Nucleus accumbens (tissue), 56 donors: Measurements from ENCODE around the gene JMJD7.
A peak's percentile ranks its signal among the peaks of the same experiment; 100 is the strongest.

Experiments
- DNase-seq, 56 donors: peaks; one replicate each; lab custom pipeline; 2025; lab: John Stamatoyannopoulos, UW

Gene JMJD7

GRCh38 chr15:41798607-41799487 is 29.0 kb upstream of the JMJD7 start:
- no peak for DNase-seq

GRCh38 chr15:41799488-41799805 is 28.4 kb upstream of the JMJD7 start:
- no peak for DNase-seq

GRCh38 chr15:41801185-41801584 is 26.7 kb upstream of the JMJD7 start:
- DNase-seq = no peak

- DNase-seq = no peak
These were observed 25.9 kb upstream of the JMJD7 start for GRCh38 chr15:41801850-41802455.

- no peak for DNase-seq
These were observed 23.5 kb upstream of the JMJD7 start for GRCh38 chr15:41804361-41804760.

GRCh38 chr15:41804916-41805666 is 22.8 kb upstream of the JMJD7 start:
- peak in 4 of 56 donors; percentile 12 to 43 (median 32) for DNase-seq

- no peak for DNase-seq
These were observed 22.2 kb upstream of the JMJD7 start for GRCh38 chr15:41805711-41806110.

GRCh38 chr15:41806291-41807181 is 21.4 kb upstream of the JMJD7 start:
- peak in 1 of 56 donors; percentile 31 for DNase-seq

- DNase-seq = no peak
These were observed 18.8 kb upstream of the JMJD7 start for GRCh38 chr15:41809121-41809520.

- peak in 3 of 56 donors; percentile 7 to 14 (median 11) for DNase-seq
These were observed 18.2 kb upstream of the JMJD7 start for GRCh38 chr15:41809526-41810220.

- no peak for DNase-seq
These were observed 17.1 kb upstream of the JMJD7 start for GRCh38 chr15:41810651-41811431.

- peak in 53 of 56 donors; percentile 14 to 92 (median 70) for DNase-seq
These were observed 16.3 kb upstream of the JMJD7 start for GRCh38 chr15:41811432-41812195.

GRCh38 chr15:41812820-41813375 is 15.0 kb upstream of the JMJD7 start:
- DNase-seq = no peak

GRCh38 chr15:41813426-41813825 is 14.5 kb upstream of the JMJD7 start:
- DNase-seq = no peak

- no peak for DNase-seq
These were observed 13.4 kb upstream of the JMJD7 start for GRCh38 chr15:41814534-41814933.

- no peak for DNase-seq
These were observed 11.1 kb upstream of the JMJD7 start for GRCh38 chr15:41816788-41817187.

GRCh38 chr15:41817327-41817726 is 10.6 kb upstream of the JMJD7 start:
- DNase-seq = no peak

GRCh38 chr15:41817781-41818180 is 10.1 kb upstream of the JMJD7 start:
- no peak for DNase-seq
